ENCODE data around the gene ITPKC.
"Not testable (repeated sequence)": the region's sequence is repeated elsewhere in the genome, so short reads cannot be mapped to it uniquely, and the experiment has no call there.

The ITPKC gene

GRCh38 chr19:40755791-40756190 lies 38.9 kb downstream of the ITPKC start:
- H3K4me1 ChIP-seq (ENCODE audit: insufficient read depth, low read length) = no peaks in the 10 kb centered on the region; the same call in 1 of the 2 replicates
- peaks cover 73% of the 10 kb centered on the region for H3K36me3 ChIP-seq (ENCODE audit: insufficient read depth, low read length)
- H3K9ac ChIP-seq (ENCODE audit: low read depth, low read length) = no peak overlapping the region
- H3K9me3 ChIP-seq (ENCODE audit: insufficient read depth, low read depth, low read length) = no peaks in the 10 kb centered on the region
- no peaks in the 10 kb centered on the region for H3K27me3 ChIP-seq (ENCODE audit: insufficient read depth, low read length)
- H3K4me3 ChIP-seq (ENCODE audit: low read length) = no peak overlapping the region
- 97% methylated on average over 8 of the region's 8 CpGs for WGBS
- H3K27ac ChIP-seq (ENCODE audit: low read depth, low read length) = no peak overlapping the region

- H3K9ac ChIP-seq (ENCODE audit: low read depth, low read length) = no peak overlapping the region
- 93% methylated on average over 10 of the region's 11 CpGs for WGBS
These were observed 39.7 kb downstream of the ITPKC start for GRCh38 chr19:40756502-40757110.

GRCh38 chr19:40758491-40758890 lies 41.6 kb downstream of the ITPKC start:
- Histone ChIP-seq H3K36me3 (ENCODE audit: insufficient read depth, low read length) (peaks cover 90% of the 10 kb centered on the region), H3K4me3 (ENCODE audit: low read length) (no peak overlapping the region), H3K9ac (ENCODE audit: low read depth, low read length) (no peak overlapping the region), H3K27me3 (ENCODE audit: insufficient read depth, low read length) (no peaks in the 10 kb centered on the region), H3K27ac (ENCODE audit: low read depth, low read length) (no peak overlapping the region), H3K4me1 (ENCODE audit: insufficient read depth, low read length) (no peaks in the 10 kb centered on the region), H3K9me3 (ENCODE audit: insufficient read depth, low read depth, low read length) (no peaks in the 10 kb centered on the region)
- WGBS = 96% methylated on average over 3 of the region's 3 CpGs

More at GRCh38 chr19:40756502-40757110, 39.7 kb downstream of the ITPKC start:
- Histone ChIP-seq H3K27ac (ENCODE audit: low read depth, low read length) (no peak overlapping the region), H3K4me3 (ENCODE audit: low read length) (no peak overlapping the region), H3K9me3 (ENCODE audit: insufficient read depth, low read depth, low read length) (no peaks in the 10 kb centered on the region), H3K27me3 (ENCODE audit: insufficient read depth, low read length) (no peaks in the 10 kb centered on the region), H3K36me3 (ENCODE audit: insufficient read depth, low read length) (peaks cover 81% of the 10 kb centered on the region), H3K4me1 (ENCODE audit: insufficient read depth, low read length) (no peaks in the 10 kb centered on the region; the same call in 1 of the 2 replicates)

GRCh38 chr19:40759352-40759751 lies 42.4 kb downstream of the ITPKC start:
- Histone ChIP-seq H3K27me3 (ENCODE audit: insufficient read depth, low read length) (no peaks in the 10 kb centered on the region), H3K9me3 (ENCODE audit: insufficient read depth, low read depth, low read length) (no peaks in the 10 kb centered on the region), H3K4me1 (ENCODE audit: insufficient read depth, low read length) (no peaks in the 10 kb centered on the region), H3K27ac (ENCODE audit: low read depth, low read length) (no peak overlapping the region), H3K36me3 (ENCODE audit: insufficient read depth, low read length) (peaks cover 96% of the 10 kb centered on the region), H3K9ac (ENCODE audit: low read depth, low read length) (no peak overlapping the region), H3K4me3 (ENCODE audit: low read length) (no peak overlapping the region)
- WGBS = 98% methylated on average over 13 of the region's 13 CpGs

GRCh38 chr19:40762754-40763470 lies 46.0 kb downstream of the ITPKC start:
- peaks cover 89% of the 10 kb centered on the region for H3K36me3 ChIP-seq (ENCODE audit: insufficient read depth, low read length)
- no peak overlapping the region for H3K9ac ChIP-seq (ENCODE audit: low read depth, low read length)
- no peak overlapping the region for H3K27ac ChIP-seq (ENCODE audit: low read depth, low read length)
- no peaks in the 10 kb centered on the region for H3K9me3 ChIP-seq (ENCODE audit: insufficient read depth, low read depth, low read length)
- no peaks in the 10 kb centered on the region for H3K4me1 ChIP-seq (ENCODE audit: insufficient read depth, low read length)
- H3K27me3 ChIP-seq (ENCODE audit: insufficient read depth, low read length) = no peaks in the 10 kb centered on the region
- H3K4me3 ChIP-seq (ENCODE audit: low read length) = no peak overlapping the region
- whole genome bisulfite sequencing = 93% methylated on average over 17 of the region's 17 CpGs

- peaks cover 83% of the 10 kb centered on the region for H3K36me3 ChIP-seq (ENCODE audit: insufficient read depth, low read length)
- H3K4me3 ChIP-seq (ENCODE audit: low read length) = no peak overlapping the region
- no peaks in the 10 kb centered on the region for H3K4me1 ChIP-seq (ENCODE audit: insufficient read depth, low read length)
- WGBS = 96% methylated on average over 7 of the region's 7 CpGs
- no peaks in the 10 kb centered on the region for H3K27me3 ChIP-seq (ENCODE audit: insufficient read depth, low read length)
- no peaks in the 10 kb centered on the region for H3K9me3 ChIP-seq (ENCODE audit: insufficient read depth, low read depth, low read length)
- H3K27ac ChIP-seq (ENCODE audit: low read depth, low read length) = no peak overlapping the region
- no peak overlapping the region for H3K9ac ChIP-seq (ENCODE audit: low read depth, low read length)
These were observed 46.6 kb downstream of the ITPKC start for GRCh38 chr19:40763526-40763925.

GRCh38 chr19:40763963-40764362 lies 47.1 kb downstream of the ITPKC start:
- Histone ChIP-seq H3K9ac (ENCODE audit: low read depth, low read length) (no peak overlapping the region), H3K4me1 (ENCODE audit: insufficient read depth, low read length) (no peaks in the 10 kb centered on the region), H3K27me3 (ENCODE audit: insufficient read depth, low read length) (no peaks in the 10 kb centered on the region), H3K36me3 (ENCODE audit: insufficient read depth, low read length) (peaks cover 80% of the 10 kb centered on the region), H3K27ac (ENCODE audit: low read depth, low read length) (no peak overlapping the region), H3K9me3 (ENCODE audit: insufficient read depth, low read depth, low read length) (no peaks in the 10 kb centered on the region), H3K4me3 (ENCODE audit: low read length) (no peak overlapping the region)
- WGBS = 95% methylated on average over 10 of the region's 10 CpGs

GRCh38 chr19:40766385-40766784 lies 49.5 kb downstream of the ITPKC start:
- H3K36me3 ChIP-seq (ENCODE audit: insufficient read depth, low read length) = peaks cover 56% of the 10 kb centered on the region
- not testable (repeated sequence) for H3K4me1 ChIP-seq (ENCODE audit: insufficient read depth, low read length); H3K9ac ChIP-seq (ENCODE audit: low read depth, low read length); H3K9me3 ChIP-seq (ENCODE audit: insufficient read depth, low read depth, low read length); H3K27me3 ChIP-seq (ENCODE audit: insufficient read depth, low read length); H3K4me3 ChIP-seq (ENCODE audit: low read length); H3K27ac ChIP-seq (ENCODE audit: low read depth, low read length)
- WGBS = 94% methylated on average over 13 of the region's 13 CpGs

GRCh38 chr19:40768869-40769268 lies 52.0 kb downstream of the ITPKC start:
- Histone ChIP-seq H3K9me3 (ENCODE audit: insufficient read depth, low read depth, low read length) (no peaks in the 10 kb centered on the region), H3K4me1 (ENCODE audit: insufficient read depth, low read length) (no peaks in the 10 kb centered on the region), H3K36me3 (ENCODE audit: insufficient read depth, low read length) (peaks cover 31% of the 10 kb centered on the region), H3K4me3 (ENCODE audit: low read length) (no peak overlapping the region), H3K9ac (ENCODE audit: low read depth, low read length) (no peak overlapping the region), H3K27me3 (ENCODE audit: insufficient read depth, low read length) (no peaks in the 10 kb centered on the region), H3K27ac (ENCODE audit: low read depth, low read length) (no peak overlapping the region)
- 92% methylated on average over 5 of the region's 5 CpGs for WGBS

- H3K27ac ChIP-seq (ENCODE audit: low read depth, low read length); H3K9me3 ChIP-seq (ENCODE audit: insufficient read depth, low read depth, low read length); H3K36me3 ChIP-seq (ENCODE audit: insufficient read depth, low read length); H3K27me3 ChIP-seq (ENCODE audit: insufficient read depth, low read length); H3K9ac ChIP-seq (ENCODE audit: low read depth, low read length); H3K4me1 ChIP-seq (ENCODE audit: insufficient read depth, low read length); H3K4me3 ChIP-seq (ENCODE audit: low read length): not testable (repeated sequence)
- 94% methylated on average over 10 of the region's 10 CpGs for WGBS
These were observed 54.4 kb downstream of the ITPKC start for GRCh38 chr19:40771101-40771862.

- Histone ChIP-seq H3K27me3 (ENCODE audit: insufficient read depth, low read length) (no peaks in the 10 kb centered on the region), H3K9me3 (ENCODE audit: insufficient read depth, low read depth, low read length) (no peaks in the 10 kb centered on the region), H3K9ac (ENCODE audit: low read depth, low read length) (no peak within 1 kb of the TSS), H3K4me1 (ENCODE audit: insufficient read depth, low read length) (peaks cover 6% of the 10 kb centered on the region; the same call in 1 of the 2 replicates), H3K36me3 (ENCODE audit: insufficient read depth, low read length) (no peaks in the 10 kb centered on the region), H3K27ac (ENCODE audit: low read depth, low read length) (no peak within 1 kb of the TSS), H3K4me3 (ENCODE audit: low read length) (no peak within 1 kb of the TSS)
- 90% methylated on average over 9 of the region's 9 CpGs for WGBS
These were observed 58.2 kb downstream of the ITPKC start, which contains the start of gene MIA for GRCh38 chr19:40774916-40775631. Gene MIA, plus strand, starts transcription at chr19:40775521. Its CDS starts 22 bp downstream, at chr19:40775543.

Data from HUES64 (cell line).